ENCODE measurements around the gene CFAP300.

CFAP300 gene

DNA sequence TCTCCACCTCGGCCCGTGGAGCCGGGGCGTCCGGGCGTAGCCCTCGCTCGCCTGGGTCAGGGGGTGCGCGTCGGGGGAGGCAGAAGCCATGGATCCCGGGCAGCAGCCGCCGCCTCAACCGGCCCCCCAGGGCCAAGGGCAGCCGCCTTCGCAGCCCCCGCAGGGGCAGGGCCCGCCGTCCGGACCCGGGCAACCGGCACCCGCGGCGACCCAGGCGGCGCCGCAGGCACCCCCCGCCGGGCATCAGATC lies 63.4 kb downstream of the CFAP300 start:
- H3K9me3 ChIP-seq (ENCODE audit: low read length) = no peaks in the 10 kb centered on the region
- H3K9me2 ChIP-seq (ENCODE audit: low read depth, low read length) = no peaks in the 10 kb centered on the region
- peaks cover 6% of the 10 kb centered on the region for H3K4me1 ChIP-seq (ENCODE audit: insufficient read depth, low read length, severe bottlenecking)
- no peak overlapping the region for H3K27ac ChIP-seq (ENCODE audit: low read depth, low read length, poor library complexity, severe bottlenecking)
- no peak for TF ChIP-seq EZH2 (IDR thresholded peaks at IDR 0.05; ENCODE audit: borderline replicate concordance, low read length)
- TF ChIP-seq, protein P1, sequence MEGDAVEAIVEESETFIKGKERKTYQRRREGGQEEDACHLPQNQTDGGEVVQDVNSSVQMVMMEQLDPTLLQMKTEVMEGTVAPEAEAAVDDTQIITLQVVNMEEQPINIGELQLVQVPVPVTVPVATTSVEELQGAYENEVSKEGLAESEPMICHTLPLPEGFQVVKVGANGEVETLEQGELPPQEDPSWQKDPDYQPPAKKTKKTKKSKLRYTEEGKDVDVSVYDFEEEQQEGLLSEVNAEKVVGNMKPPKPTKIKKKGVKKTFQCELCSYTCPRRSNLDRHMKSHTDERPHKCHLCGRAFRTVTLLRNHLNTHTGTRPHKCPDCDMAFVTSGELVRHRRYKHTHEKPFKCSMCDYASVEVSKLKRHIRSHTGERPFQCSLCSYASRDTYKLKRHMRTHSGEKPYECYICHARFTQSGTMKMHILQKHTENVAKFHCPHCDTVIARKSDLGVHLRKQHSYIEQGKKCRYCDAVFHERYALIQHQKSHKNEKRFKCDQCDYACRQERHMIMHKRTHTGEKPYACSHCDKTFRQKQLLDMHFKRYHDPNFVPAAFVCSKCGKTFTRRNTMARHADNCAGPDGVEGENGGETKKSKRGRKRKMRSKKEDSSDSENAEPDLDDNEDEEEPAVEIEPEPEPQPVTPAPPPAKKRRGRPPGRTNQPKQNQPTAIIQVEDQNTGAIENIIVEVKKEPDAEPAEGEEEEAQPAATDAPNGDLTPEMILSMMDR (IDR thresholded peaks at IDR 0.05; ENCODE audit: low read length) = no peak
- no peaks in the 10 kb centered on the region for H3K79me2 ChIP-seq (ENCODE audit: insufficient read depth, low read length)
- no peak overlapping the region; the same call in 1 of the 2 replicates for H3K9ac ChIP-seq (ENCODE audit: low read length)
- no peaks in the 10 kb centered on the region; the same call in 1 of the 2 replicates for H3K27me3 ChIP-seq (ENCODE audit: insufficient read depth, low read length)
- H3K36me3 ChIP-seq (ENCODE audit: insufficient read depth, low read length) = no peaks in the 10 kb centered on the region
- H2AFZ ChIP-seq (ENCODE audit: low read length) = no peak overlapping the region; the same call in 1 of the 2 replicates
- no peaks in the 10 kb centered on the region for H3F3A ChIP-seq (ENCODE audit: insufficient read depth, low read length)
- peak overlapping the region; percentile 73 for H3K4me3 ChIP-seq (ENCODE audit: low read depth, low read length, poor library complexity, severe bottlenecking)
- H4K20me1 ChIP-seq (ENCODE audit: insufficient read depth, low read length) = no peaks in the 10 kb centered on the region
- peak overlapping the region; percentile 82 for H3K4me2 ChIP-seq (ENCODE audit: low read length)

DNA sequence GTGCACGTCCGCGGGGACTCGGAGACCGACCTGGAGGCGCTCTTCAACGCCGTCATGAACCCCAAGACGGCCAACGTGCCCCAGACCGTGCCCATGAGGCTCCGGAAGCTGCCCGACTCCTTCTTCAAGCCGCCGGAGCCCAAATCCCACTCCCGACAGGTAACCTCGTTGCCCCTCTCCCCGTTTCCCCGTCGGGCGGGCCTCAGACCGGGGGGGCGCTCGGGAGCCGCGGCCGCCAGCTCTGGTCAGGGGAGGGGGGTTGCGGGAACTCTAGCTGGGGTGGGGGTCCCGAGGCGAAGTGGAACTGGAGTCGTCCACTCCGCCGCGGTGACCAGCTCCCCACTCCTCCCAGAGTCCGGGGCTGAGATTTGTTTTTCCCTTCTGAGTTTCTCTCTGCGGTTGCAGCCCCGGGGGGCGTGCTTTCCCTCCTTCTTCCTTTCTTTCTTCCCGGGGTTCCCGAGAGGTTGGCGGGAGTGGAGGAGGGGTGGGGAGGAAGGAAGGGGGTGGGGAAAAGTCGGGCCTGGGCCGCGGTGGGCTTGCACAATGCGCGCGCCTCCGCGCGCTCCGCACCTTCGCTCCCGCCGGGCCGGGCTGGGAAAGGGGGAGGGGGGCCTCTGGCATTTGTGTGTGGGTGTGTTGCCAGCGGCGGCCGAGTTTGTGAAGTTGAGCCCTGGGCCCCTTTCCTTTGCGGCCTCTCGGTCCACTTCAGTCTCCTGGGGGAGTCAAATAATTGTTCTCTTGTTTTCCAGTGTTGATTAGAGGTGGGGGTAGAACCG lies 64.0 kb downstream of the CFAP300 start:
- Histone ChIP-seq H3K36me3 (ENCODE audit: insufficient read depth, low read length) (no peaks in the 10 kb centered on the region), H3K27ac (ENCODE audit: low read depth, low read length, poor library complexity, severe bottlenecking) (no peak overlapping the region), H2AFZ (ENCODE audit: low read length) (no peak overlapping the region), H3K4me3 (ENCODE audit: low read depth, low read length, poor library complexity, severe bottlenecking) (peak overlapping the region; percentile 73), H3K27me3 (ENCODE audit: insufficient read depth, low read length) (no peaks in the 10 kb centered on the region; the same call in 1 of the 2 replicates), H3K9ac (ENCODE audit: low read length) (no peak overlapping the region; the same call in 1 of the 2 replicates), H3K4me1 (ENCODE audit: insufficient read depth, low read length, severe bottlenecking) (peaks cover 6% of the 10 kb centered on the region), H3K4me2 (ENCODE audit: low read length) (peak overlapping the region; percentile 82), H4K20me1 (ENCODE audit: insufficient read depth, low read length) (no peaks in the 10 kb centered on the region), H3F3A (ENCODE audit: insufficient read depth, low read length) (no peaks in the 10 kb centered on the region), H3K9me3 (ENCODE audit: low read length) (no peaks in the 10 kb centered on the region), H3K9me2 (ENCODE audit: low read depth, low read length) (no peaks in the 10 kb centered on the region), H3K79me2 (ENCODE audit: insufficient read depth, low read length) (no peaks in the 10 kb centered on the region)
- no peak for TF ChIP-seq EZH2 (IDR thresholded peaks at IDR 0.05; ENCODE audit: borderline replicate concordance, low read length)
- TF ChIP-seq, protein P1 (IDR thresholded peaks at IDR 0.05; ENCODE audit: low read length) = no peak

DNA sequence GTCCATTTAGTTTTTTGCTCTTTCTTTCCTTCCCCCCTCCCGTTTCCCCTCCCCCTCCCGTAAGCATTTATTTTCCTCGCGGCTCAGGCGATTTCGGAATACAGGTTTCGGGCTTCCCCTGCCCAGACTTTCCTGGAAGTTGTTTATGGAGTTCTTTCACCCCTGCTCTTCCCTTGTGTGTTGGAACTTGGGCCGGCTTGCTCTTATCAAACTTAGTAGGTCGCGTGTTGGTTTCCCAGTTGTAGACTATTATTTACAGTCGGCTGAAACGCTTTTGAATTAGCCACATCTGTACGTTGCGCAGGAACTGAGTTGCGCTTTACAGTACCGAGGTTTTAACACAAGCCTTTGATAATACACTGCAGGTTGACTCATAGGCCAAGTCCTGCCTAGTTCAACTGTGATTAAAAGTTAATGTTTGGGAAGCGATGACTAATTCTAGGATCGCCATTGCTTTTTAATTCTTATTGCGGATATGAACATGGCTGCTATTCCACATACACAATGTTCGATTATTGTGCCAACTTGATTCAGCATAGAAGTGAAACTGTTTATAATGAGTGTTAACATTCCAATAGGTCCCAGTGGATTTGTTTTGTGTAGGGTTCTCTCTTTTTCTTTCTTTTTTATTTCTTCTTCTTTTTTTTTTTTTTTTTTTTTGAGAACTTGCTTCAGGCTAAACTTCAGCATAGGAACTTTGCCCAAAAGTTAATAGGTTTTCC lies 64.7 kb downstream of the CFAP300 start:
- Histone ChIP-seq H3K79me2 (ENCODE audit: insufficient read depth, low read length) (no peaks in the 10 kb centered on the region), H3K9ac (ENCODE audit: low read length) (no peak overlapping the region), H3K9me2 (ENCODE audit: low read depth, low read length) (no peaks in the 10 kb centered on the region), H3K4me1 (ENCODE audit: insufficient read depth, low read length, severe bottlenecking) (peaks cover 6% of the 10 kb centered on the region), H3K36me3 (ENCODE audit: insufficient read depth, low read length) (no peaks in the 10 kb centered on the region), H2AFZ (ENCODE audit: low read length) (no peak overlapping the region), H3K4me3 (ENCODE audit: low read depth, low read length, poor library complexity, severe bottlenecking) (no peak overlapping the region), H3K4me2 (ENCODE audit: low read length) (no peak overlapping the region), H3K27ac (ENCODE audit: low read depth, low read length, poor library complexity, severe bottlenecking) (no peak overlapping the region), H3K27me3 (ENCODE audit: insufficient read depth, low read length) (no peaks in the 10 kb centered on the region; the same call in 1 of the 2 replicates), H3F3A (ENCODE audit: insufficient read depth, low read length) (no peaks in the 10 kb centered on the region), H4K20me1 (ENCODE audit: insufficient read depth, low read length) (no peaks in the 10 kb centered on the region), H3K9me3 (ENCODE audit: low read length) (no peaks in the 10 kb centered on the region)
- no peak for TF ChIP-seq EZH2 (IDR thresholded peaks at IDR 0.05; ENCODE audit: borderline replicate concordance, low read length)
- TF ChIP-seq, protein P1 (IDR thresholded peaks at IDR 0.05; ENCODE audit: low read length) = no peak
